DMS79 (cell line): ENCODE results near the gene TMEM218.

Experiments
- DNase-seq: peaks from one replicate; lab custom pipeline; 2025; lab: John Stamatoyannopoulos, UW

The TMEM218 gene

GRCh38 chr11:125055107-125055715 lies 56.2 kb downstream of the TMEM218 start:
- no peak for DNase-seq

- no peak for DNase-seq
Observed at GRCh38 chr11:125053167-125053566, 58.3 kb downstream of the TMEM218 start.

GRCh38 chr11:125052047-125052446 lies 59.4 kb downstream of the TMEM218 start:
- DNase-seq: no peak

- DNase-seq: no peak
Observed at GRCh38 chr11:125049164-125049792, 62.1 kb downstream of the TMEM218 start.
